Retinal pigment epithelial cell (primary cell): Measurements from ENCODE around the gene KLHL29.

Experiments
- DNase-seq: peaks from one replicate; pipeline ENCODE4 v3.0.0-alpha.2; 2010; ENCODE audit warnings: low read depth
- H3K4me3 ChIP-seq: 2 replicates; pipeline ENCODE4 v1.5.1; 2011; ENCODE audit warnings: mild to moderate bottlenecking, low read length, control low read depth, moderate library complexity
- TF ChIP-seq, protein P1 (sequence below): conservative IDR thresholded peaks from 2 replicates; pipeline ENCODE4 v1.5.1; 2011; ENCODE audit warnings: low read depth, low read length, control low read depth, inconsistent platforms

The KLHL29 gene

DNA sequence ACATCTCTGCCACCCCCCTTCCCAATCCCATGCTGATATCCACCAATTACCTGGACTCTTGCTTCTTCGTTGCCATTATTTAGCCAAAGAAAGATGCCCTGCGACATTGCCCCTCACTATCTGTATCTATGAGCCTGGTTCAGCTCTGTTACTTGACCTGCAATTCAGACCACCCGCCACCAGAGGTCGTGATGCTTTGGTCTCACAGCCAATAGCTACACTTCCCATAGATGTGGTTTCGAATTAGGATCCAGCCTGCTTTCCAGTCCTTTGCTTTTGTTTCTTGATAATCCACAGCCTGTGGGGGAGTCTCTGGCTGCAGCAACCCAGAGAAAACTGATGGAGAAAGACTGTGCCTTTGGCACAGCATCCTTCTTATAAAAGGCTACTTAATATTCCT, 239.4 kb downstream of the KLHL29 start:
- no peak for DNase-seq
- H3K4me3 ChIP-seq: no peak overlapping the region
- TF ChIP-seq, protein P1, sequence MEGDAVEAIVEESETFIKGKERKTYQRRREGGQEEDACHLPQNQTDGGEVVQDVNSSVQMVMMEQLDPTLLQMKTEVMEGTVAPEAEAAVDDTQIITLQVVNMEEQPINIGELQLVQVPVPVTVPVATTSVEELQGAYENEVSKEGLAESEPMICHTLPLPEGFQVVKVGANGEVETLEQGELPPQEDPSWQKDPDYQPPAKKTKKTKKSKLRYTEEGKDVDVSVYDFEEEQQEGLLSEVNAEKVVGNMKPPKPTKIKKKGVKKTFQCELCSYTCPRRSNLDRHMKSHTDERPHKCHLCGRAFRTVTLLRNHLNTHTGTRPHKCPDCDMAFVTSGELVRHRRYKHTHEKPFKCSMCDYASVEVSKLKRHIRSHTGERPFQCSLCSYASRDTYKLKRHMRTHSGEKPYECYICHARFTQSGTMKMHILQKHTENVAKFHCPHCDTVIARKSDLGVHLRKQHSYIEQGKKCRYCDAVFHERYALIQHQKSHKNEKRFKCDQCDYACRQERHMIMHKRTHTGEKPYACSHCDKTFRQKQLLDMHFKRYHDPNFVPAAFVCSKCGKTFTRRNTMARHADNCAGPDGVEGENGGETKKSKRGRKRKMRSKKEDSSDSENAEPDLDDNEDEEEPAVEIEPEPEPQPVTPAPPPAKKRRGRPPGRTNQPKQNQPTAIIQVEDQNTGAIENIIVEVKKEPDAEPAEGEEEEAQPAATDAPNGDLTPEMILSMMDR: peak; percentile 70

DNA sequence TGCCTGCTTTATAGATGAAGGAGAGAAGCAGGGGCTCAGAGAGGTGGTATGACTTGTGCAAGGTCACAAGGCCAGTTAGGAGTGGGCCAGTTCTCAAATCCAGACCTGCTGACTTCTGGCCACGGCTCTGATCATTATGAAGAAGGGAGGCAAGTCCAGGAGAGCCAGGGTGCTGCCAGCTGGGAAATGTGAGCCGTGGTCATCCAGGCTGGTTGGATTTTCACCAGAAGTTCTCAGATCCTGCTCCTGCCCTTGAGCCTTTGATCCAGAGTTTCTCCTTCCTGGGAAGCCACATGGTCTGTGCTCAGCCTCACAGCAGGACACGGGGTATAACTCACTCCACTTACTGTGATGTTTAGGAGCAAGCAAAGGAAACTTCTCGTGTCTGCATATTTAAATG, 239.9 kb downstream of the KLHL29 start:
- TF ChIP-seq, protein P1: no peak
- no peak overlapping the region for H3K4me3 ChIP-seq
- DNase-seq: no peak

DNA sequence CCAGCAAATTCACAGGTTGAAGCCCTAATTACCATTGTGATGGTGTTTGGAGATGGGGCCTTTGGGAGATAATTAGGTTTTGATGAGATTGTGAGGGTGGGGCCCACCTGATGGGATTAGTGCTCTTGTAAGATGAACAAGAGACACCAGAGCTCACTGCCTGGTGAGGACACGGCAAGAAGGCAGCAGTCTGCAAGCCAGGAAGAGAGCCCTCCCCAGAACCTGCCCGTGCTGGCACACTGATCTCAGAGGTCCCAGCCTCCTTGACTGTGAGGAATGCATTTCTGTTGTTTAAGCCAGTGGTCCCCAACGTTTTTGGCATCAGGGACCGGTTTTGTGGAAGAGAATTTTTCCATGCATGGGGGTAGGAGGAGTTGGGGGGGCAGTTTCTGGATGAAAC, 240.7 kb downstream of the KLHL29 start:
- H3K4me3 ChIP-seq: no peak overlapping the region
- DNase-seq: no peak
- TF ChIP-seq, protein P1: no peak

DNA sequence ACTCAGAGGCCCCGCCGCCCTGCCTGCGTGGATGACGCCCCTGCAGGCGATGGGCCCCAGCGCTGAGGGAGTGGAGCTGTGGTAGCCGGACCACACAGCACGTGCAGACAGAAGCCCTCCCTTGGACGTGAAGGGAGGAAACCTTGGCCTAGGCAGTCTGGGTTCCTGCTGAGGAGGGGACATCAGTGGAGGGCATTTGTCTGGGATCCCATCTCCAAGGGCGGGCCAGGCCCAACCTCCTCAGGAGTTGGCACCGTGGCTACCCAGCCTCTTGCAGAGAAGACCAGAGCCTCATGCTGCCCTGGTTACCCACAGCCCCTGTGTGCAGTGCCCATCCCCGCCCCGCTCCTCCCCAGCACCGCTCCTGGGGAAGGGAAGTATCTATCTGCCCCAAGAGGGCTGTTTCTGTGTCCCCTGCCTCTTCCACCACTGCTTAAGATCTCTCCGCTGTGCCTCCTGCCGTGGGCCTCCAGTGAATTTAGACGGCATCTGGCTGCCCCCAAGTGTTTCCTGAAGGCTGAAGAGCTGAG, 241.8 kb downstream of the KLHL29 start:
- DNase-seq: no peak
- TF ChIP-seq, protein P1: no peak

DNA sequence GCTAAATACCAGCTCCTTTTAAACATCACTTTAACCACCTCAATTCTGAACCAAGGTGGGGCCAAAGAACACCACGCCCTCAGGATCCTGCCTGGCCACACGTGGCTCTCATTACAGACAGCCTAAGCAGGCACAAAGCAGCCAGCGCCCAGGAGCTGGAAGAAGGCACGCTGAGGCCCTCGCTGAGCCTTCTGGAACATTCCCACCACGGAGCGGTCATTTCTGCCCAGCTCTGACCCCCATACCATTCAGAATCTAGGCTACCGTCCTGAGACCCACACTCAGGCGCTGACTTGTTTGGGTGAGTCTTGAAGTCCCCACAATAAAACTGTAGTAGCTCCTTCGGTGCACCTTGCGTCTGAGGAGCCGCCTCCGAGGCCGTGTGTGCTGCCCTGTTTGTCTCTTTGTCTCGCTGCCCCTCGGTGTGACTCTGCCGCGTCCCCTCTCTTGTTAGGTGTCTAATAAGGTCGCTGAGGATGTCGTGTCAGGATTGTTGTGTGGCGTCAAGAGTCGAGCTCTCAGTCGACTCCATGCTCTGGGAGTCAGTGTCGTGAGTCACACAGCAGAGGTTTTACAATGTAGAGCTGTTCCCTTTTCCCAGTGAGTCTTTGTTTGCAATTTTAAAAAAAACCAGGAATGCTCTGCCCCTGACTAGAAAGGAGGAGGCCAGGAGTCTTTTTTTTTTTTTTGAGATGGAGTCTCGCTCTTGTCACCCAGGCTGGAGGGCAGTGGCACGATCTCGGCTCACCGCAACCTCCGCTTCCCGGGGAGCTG, 242.4 kb downstream of the KLHL29 start:
- TF ChIP-seq, protein P1: no peak
- H3K4me3 ChIP-seq: no peak overlapping the region
- DNase-seq: no peak

More for the DNA sequence above, 241.8 kb downstream of the KLHL29 start:
- H3K4me3 ChIP-seq: no peak overlapping the region

DNA sequence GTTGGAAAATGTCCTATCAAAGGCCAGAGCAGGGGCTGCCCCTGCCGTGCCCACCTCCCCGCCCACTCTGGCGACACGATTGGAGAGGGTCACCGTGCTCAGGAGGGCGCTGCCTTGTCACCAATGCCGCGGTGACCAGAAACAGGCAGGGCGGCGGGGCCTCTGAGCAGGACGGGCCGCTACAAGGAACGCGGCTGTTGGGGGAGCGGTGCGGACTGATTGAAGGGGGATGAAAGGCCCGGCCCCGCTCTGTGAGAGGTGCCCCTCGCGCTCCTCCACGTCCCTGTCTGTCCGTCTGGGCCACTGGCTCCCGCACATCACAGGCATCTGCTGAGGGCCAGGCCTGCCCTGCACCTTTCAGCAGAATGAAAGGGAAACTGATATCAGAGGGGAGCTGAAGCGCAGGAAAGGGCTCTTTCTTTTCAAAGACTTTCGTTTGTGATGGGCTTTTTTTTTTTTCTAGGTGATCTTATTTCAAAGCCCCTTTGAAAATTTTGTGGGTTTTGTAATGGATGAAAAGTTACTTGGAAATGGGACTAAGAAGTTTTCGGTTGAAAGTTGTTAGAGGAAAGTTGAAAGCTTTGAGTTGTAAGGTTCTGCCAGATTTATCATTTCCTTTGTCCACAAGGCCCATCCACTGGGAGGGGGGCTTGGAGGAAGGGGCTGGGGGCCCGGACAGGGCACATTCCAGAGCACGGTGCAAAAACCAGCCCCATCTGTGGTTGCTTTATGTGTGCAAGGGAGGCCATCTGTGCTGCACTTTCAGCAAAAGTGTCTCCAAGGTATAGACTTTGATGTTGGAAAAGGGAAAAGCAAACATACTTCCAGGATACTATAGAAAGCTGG, 244.2 kb downstream of the KLHL29 start:
- H3K4me3 ChIP-seq: no peak overlapping the region
- TF ChIP-seq, protein P1: no peak

More for the DNA sequence above, 244.2 kb downstream of the KLHL29 start:
- no peak for DNase-seq
